AG09319 (cell line): ENCODE data around the gene TATDN2.

Source experiments
- DNase-seq: peaks from one replicate; pipeline ENCODE4 v3.0.0-alpha.2; 2010; ENCODE audit warnings: low read depth; ENCODE audit errors: extremely low read depth
- TF ChIP-seq, protein P1 (sequence below): IDR thresholded peaks from 2 replicates; pipeline ENCODE4 v1.5.1; 2011; ENCODE audit warnings: low read depth, mild to moderate bottlenecking, inconsistent platforms, low read length, moderate library complexity

The TATDN2 gene

GRCh38 chr3:10238345-10239183 lies 9.7 kb upstream of the TATDN2 start:
- TF ChIP-seq, protein P1, sequence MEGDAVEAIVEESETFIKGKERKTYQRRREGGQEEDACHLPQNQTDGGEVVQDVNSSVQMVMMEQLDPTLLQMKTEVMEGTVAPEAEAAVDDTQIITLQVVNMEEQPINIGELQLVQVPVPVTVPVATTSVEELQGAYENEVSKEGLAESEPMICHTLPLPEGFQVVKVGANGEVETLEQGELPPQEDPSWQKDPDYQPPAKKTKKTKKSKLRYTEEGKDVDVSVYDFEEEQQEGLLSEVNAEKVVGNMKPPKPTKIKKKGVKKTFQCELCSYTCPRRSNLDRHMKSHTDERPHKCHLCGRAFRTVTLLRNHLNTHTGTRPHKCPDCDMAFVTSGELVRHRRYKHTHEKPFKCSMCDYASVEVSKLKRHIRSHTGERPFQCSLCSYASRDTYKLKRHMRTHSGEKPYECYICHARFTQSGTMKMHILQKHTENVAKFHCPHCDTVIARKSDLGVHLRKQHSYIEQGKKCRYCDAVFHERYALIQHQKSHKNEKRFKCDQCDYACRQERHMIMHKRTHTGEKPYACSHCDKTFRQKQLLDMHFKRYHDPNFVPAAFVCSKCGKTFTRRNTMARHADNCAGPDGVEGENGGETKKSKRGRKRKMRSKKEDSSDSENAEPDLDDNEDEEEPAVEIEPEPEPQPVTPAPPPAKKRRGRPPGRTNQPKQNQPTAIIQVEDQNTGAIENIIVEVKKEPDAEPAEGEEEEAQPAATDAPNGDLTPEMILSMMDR: no peak
- no peak for DNase-seq

GRCh38 chr3:10240799-10241198 lies 7.5 kb upstream of the TATDN2 start:
- no peak for DNase-seq
- TF ChIP-seq, protein P1: no peak

- TF ChIP-seq, protein P1: no peak
- DNase-seq: no peak
Measured at GRCh38 chr3:10242182-10243065, 5.8 kb upstream of the TATDN2 start.

- DNase-seq: no peak
- TF ChIP-seq, protein P1: no peak
Measured at GRCh38 chr3:10244009-10244408, 4.2 kb upstream of the TATDN2 start.

GRCh38 chr3:10245081-10245712 lies 3.1 kb upstream of the TATDN2 start:
- TF ChIP-seq, protein P1: no peak

GRCh38 chr3:10247679-10248183 lies 528 bp upstream of the TATDN2 start:
- no peak for DNase-seq
- TF ChIP-seq, protein P1: no peak

More at GRCh38 chr3:10245081-10245712, 3.1 kb upstream of the TATDN2 start:
- DNase-seq: no peak
